NCI-H146 treated with DMSO at 0.1 percent for 48 hours (cell line): ENCODE measurements around the gene CACNA1C.
"Not testable (repeated sequence)": the region's sequence is repeated elsewhere in the genome, so short reads cannot be mapped to it uniquely, and the experiment has no call there.

Source experiments
- DNase-seq: peaks from one replicate; lab custom pipeline; 2025; ENCODE audit not compliant: unreplicated experiment; lab: John Stamatoyannopoulos, UW

Gene CACNA1C

GRCh38 chr12:2248901-2249381, 196.2 kb downstream of the CACNA1C start:
- DNase-seq, result no peak

- DNase-seq, result no peak
Measured at GRCh38 chr12:2250797-2251196, 198.0 kb downstream of the CACNA1C start.

DNA sequence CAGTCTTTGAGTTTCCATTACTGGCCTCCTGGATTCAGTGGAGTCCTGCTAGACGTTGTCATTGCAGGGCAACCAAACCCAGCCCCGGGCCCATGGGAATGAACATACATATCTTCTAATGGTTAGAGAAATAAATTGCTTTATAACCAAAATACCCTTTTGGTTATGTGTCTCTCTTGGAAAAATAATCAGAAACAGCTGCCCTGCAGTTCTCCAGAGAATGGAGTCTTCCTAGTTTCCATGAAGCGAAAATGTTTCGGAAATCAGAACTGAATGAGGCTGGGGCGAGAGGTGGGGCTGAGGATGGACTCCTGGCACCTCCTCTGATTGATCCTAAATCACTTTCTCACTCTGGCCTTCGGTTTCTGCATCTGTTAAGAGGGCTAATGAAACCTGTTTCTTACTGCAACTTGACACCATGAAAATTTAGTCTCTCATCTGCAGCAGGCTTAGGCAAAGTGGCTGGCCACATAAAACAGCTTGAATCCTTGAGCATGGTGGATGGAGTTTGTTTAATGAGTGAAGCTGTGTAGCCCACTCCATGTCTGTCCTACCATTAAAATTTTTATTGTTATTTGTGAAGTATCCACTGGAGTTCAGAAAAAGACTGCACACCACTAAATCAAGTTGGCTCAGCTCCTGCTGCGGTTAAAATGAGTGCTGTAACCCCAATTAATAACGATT, 198.9 kb downstream of the CACNA1C start:
- no peak for DNase-seq

DNA sequence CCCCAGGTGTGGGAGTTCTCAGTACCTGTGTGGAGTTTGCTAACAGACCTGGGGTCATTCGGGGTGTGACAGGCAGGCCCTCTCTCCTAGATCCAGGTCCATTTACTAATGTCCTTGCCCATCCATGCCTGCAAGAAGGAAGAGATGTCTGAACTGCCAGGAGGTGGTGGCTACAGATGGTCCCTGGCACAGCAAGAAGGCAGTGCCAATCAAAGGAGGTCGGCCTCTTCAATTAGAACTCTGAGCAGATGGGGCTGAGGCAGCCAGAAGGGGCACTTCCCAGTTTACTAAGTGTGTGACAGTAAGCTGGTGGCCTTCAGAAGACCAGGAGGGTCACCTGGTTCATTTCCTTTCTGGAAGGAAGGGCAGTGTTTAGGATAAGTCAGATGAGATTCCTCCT, 202.5 kb downstream of the CACNA1C start:
- DNase-seq, result no peak

GRCh38 chr12:2255731-2256130, 202.9 kb downstream of the CACNA1C start:
- DNase-seq, result not testable (repeated sequence)

DNA sequence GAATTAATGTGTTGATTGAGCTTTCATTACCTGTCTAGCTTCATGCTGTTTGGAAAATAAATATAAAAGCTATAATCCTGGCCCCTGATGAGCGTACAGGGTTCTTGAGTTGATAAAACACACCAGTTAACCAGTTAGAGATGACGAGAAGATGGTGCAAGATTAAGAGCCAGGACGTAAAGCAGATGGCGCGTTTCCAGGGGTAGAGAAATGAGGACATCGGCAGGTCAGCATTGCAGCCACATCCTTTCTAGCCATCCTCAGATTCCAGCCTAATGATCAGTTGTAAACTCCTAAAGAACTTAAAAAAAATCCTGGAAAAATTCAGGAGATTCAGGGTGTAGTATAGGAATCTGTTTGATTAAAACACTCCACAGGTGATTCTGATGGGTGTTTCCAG, 203.7 kb downstream of the CACNA1C start:
- no peak for DNase-seq

- DNase-seq, result no peak
Measured at GRCh38 chr12:2256915-2257314, 204.1 kb downstream of the CACNA1C start.

DNA sequence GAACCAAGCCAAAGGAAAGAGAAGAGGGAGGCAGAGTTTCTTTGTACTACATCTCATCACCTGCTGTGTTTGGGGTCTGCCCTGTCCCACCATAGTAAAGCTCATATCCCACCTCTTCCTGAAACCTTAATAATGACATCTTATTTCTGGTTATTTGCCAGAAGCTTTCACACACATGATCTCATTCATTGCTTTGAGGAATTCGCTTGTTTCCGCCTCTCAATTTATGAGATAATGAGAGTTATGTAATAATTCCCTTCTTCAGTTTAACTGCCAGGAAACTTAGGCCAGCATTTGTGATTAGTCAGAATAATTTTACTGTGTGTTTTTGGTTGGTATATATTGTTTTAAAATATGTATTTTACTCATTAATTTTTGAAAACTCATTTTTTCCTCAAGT, 205.2 kb downstream of the CACNA1C start:
- no peak for DNase-seq

DNA sequence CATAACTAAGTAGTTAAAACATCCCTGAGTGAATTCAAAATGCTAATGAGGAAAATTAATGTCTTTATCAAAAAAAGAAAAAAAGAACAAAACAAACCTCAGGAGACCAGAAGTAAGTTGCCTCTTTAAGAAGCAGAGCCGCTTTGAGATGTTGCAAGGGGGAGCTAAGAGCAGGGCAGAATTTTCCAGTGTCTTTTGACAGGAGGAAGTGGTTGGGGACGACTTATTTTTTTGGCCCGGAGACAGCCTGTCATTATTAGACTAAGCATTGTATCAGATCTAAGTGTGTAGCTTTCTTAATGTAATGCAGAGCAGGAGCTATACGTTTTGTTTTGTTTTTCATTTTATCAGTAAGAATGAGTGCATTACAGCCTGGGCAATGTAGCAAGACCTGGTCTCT, 206.6 kb downstream of the CACNA1C start:
- no peak for DNase-seq

GRCh38 chr12:2260441-2260840, 207.7 kb downstream of the CACNA1C start:
- DNase-seq, result no peak

GRCh38 chr12:2261708-2262107, 208.9 kb downstream of the CACNA1C start:
- DNase-seq, result no peak

- no peak for DNase-seq
Measured at GRCh38 chr12:2262449-2262848, 209.7 kb downstream of the CACNA1C start.

DNA sequence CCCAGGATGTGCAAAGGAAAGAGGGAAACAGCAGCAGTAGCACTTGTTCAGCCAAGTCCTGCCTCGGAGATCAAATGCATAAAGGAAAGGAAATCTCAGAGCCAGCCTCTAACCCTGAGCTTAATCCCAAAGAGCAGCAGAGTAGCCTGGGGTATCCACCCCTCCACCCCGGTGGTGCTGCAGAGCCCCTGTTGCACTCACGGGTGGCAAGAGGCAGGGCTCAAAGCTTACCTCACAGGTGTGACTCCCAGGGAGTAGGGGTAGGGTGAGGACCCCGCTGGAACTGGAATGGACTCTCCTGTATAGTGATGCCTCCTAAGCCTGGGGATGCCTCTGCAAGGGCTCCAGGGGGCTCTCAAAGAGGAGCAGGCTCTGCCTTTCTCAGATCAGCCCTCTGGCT, 211.1 kb downstream of the CACNA1C start:
- no peak for DNase-seq

DNA sequence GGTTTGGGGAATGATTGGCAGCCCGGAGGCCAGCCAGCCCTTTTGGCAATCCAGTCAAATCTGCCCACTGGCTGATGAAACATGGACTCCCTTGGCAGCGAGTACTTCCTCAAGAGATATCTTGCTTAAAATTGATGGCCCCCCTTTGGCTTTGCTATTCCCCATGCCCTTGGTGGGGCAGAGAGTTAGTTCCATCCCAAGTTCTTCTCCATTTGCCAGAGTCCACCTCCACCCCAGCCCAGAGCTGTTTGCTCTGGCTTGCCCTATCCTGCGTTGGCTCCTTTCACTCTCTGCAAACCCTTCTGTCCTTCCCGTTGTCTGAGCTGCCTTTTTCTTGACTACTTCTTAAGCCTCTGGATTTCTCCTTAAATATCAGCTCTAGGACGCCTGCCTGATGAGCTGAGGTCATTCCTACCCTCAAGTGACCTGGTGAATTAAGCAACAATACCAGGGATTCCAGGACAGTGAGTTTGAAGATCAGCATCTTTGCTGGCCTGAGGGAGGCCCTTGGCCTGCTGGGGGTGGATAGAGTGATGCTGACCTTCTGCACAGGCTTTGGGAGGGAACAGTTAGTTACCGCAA, 212.0 kb downstream of the CACNA1C start:
- no peak for DNase-seq

DNA sequence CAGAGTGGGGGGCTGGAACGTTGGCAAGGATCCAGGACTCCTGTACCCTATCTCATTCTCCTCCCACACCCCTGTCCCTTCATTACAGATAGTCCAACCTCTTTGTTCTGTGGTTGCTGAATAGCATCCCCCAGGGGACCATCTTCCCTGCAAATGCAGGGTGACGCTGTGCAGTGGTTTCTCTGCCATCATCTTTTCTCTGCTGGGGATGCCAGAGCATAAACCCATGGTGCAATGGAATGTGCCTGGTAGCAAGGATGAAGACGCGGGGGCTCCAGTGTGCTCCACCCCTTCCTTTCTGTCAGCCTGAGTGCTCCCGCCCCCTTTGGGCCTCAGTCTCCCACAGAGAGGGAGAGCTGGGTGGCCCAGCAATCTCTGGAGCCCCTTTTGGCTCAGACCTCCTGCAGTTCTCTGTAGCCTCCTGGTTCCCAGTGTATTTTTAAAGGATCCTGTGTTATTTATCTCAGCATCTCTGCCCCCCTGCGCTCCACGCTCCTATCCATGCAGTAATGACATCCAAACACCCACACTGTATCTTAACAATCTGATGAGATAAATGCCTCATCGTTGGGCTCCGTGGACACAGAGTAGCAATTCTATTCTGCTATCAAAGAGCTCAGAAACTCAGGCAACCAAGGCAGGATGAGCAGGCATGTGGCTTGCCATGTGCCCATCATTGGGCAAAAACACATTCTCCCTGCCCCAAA, 212.8 kb downstream of the CACNA1C start:
- DNase-seq, result no peak

DNA sequence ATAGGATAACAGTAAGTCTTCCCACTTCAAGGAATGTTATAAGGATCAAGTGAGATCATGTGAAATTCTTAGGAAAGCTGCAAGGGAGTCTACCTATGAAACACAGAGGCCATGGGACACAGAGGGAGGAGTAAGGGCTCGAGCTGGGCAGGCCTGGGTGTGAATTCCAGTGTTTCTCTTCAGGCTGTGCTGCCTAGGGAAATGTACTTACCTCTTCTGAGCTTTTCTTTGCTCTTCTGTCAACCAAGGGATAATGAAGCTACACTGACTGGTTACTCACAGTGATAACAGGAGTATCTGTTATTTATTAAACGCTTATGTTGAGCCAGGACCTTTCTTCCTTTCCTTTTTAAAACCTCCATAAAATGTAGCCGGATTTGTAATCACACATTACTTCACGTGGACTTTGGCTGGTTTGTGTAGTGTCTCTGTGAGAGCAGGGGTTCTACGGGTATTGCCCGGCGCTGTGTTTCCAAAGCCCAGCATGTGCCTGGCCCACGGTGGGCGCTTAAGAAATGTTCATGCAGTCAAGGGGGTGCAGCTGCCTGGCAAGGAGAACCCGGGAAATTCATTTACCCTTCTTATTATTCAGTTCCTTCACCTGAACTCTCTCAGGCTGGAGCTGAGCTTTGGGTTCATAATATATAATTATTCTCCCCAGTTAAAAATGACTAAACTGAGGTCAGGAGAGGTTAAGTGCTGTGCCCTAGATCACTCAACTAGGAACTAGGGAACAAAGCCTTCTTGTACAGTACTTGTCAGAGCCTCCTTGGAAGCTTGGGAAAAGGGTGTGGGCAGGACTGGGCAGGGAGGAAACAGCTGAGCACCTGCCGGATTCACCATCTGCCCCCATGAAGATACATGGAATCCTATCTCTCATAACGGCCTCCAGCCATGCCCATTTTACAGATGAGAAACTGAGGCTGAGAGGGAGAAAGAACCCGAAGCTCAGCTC, 214.2 kb downstream of the CACNA1C start:
- no peak for DNase-seq

- DNase-seq, result no peak
Measured at GRCh38 chr12:2267703-2268470, 215.1 kb downstream of the CACNA1C start.

- no peak for DNase-seq
Measured at GRCh38 chr12:2268471-2269286, 215.9 kb downstream of the CACNA1C start.

DNA sequence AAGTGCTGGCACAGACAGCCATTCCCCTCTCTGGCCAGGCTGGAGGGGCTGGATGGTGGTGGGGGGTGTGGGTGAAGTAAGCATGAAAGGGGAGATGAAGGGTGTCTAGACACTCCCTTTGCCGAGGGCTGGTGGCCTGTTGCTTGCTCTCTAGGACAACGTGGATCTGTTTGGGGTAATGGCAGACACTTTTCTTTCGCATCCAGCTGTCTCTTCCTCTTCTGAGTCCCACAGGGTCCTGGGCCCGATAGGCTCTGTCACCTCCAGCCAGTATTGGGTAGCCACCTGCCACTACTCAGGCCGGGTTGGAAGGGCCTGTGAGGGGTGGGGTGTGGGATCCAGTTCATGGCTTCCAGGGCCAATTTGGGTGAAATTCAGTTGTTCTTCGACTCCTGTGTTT, 218.1 kb downstream of the CACNA1C start:
- no peak for DNase-seq

DNA sequence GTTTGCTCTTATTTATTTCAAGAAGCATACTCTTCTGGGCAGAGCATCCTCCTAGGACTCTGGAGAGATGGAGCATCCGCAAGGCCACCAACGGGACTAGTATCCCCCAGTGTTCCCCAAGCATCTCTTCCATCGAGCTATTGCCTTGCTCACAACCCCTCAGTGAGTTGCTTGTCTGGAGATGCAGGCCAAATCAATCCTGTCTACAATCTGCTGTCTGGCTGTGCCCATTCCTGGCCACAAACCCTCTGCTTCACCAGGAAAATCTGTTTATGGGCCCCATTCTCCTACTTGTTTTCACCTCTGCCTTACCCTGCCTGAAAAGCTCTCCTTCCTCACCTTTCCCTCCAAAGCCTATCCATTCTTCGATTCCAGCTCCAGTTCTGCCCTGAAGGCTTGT, 219.2 kb downstream of the CACNA1C start:
- no peak for DNase-seq
